Right cardiac atrium (tissue), 5 donors: ENCODE data around the gene RBM18. TPM values are rescaled to one million over a fixed set of nuclear protein-coding genes. Genes with fewer than 3 reads are reported as not detected.
A peak's percentile ranks its signal among the peaks of the same experiment; 100 is the strongest.

Experiments
- ATAC-seq, 2 donors: fragments of 200-7000 bp; cut with Tn5 transposase; one replicate each; pipeline versions ENCODE4 v1.8.0 to v1.9.1; 2020; ENCODE audit warnings: moderate library complexity in 2 of 2, mild to moderate bottlenecking in 1 of 2
- DNase-seq, 3 donors: peaks; one replicate each; pipeline ENCODE4 v3.0.0-alpha.2; 2020
- H3K27ac ChIP-seq: one replicate; pipeline ENCODE4 v1.5.1; 2013; ENCODE audit warnings: mild to moderate bottlenecking, low read length, control low read depth, moderate library complexity
- H3K27me3 ChIP-seq: one replicate; pipeline ENCODE4 v1.6.1; 2013; ENCODE audit not compliant: control insufficient read depth, insufficient read depth
- H3K4me1 ChIP-seq: one replicate; pipeline ENCODE4 v1.6.1; 2013; ENCODE audit warnings: low read length; ENCODE audit not compliant: control insufficient read depth, insufficient read depth
- H3K4me3 ChIP-seq: one replicate; pipeline ENCODE4 v1.5.1; 2013; ENCODE audit warnings: low read length, control low read depth
- H3K9me3 ChIP-seq: one replicate; pipeline ENCODE4 v1.6.1; 2013; ENCODE audit warnings: low read length; ENCODE audit not compliant: control insufficient read depth
- WGBS: extraction: QIAGEN DNeasy Blood & Tissue Kit; methylation state at CpG from one replicate; pipeline ENCODE4 v1.1.7; 2013; 5-methylcytosine and 5-hydroxymethylcytosine counted together
- intact Hi-C, 4 donors: fragments of 100-400 bp; cut with DNase I; formaldehyde crosslinking; loops; one replicate each; pipeline versions ENCODE4 v1.11.0 to v1.14.0; 2022 to 2023
- long read RNA-seq, 4 donors: library from polyadenylated mRNA; unstranded; transcript quantifications; one replicate each; pipeline ENCODE4 v2.0.0, GENCODE V29; 2020 to 2021
- polyA plus RNA-seq: library from polyadenylated mRNA; stranded (reverse); fragments of 200-250 nt; gene quantifications from one replicate; pipeline ENCODE4 v1.2.3, GENCODE V29; 2013
- total RNA-seq, 4 donors: library from RNA; stranded (reverse); fragmentation: NEBNext Ultra II Directional; extraction: Animal tissue kit (Norgen Biotek cat#: 25700); gene quantifications; one replicate each; pipeline ENCODE4 v1.2.1, GENCODE V29; 2021
- donor health status: healthy with polysubstance abuse.
- donor health status: DM: no; HTN: yes; CAD: no.
- donor health status: DM: no; HTN: no; CAD: no.
- donor health status: DM: no; HTN: yes; CAD: no; lungs with severe emphysema.
- donor health status: DM: yes; HTN: yes; CAD: no.

Gene RBM18
- total RNA-seq (10 to 100 TPM; 30.4 to 36.2 (median 33.2) TPM), polyA plus RNA-seq (13.8 TPM)
- long read RNA-seq, donor 1, full-length matches to known transcripts: 213 of 233 reads
- long read RNA-seq, donor 1, partial matches to known transcripts: 2 of 233 reads
- long read RNA-seq, donor 1, other reads (novel, unspliced or antisense): 18 of 233 reads
- long read RNA-seq, donor 2, full-length matches to known transcripts: 57 of 60 reads
- long read RNA-seq, donor 2, partial matches to known transcripts: 0 of 60 reads
- long read RNA-seq, donor 2, other reads (novel, unspliced or antisense): 3 of 60 reads
- long read RNA-seq, donor 3, full-length matches to known transcripts: 350 of 396 reads
- long read RNA-seq, donor 3, partial matches to known transcripts: 7 of 396 reads
- long read RNA-seq, donor 3, other reads (novel, unspliced or antisense): 39 of 396 reads
- long read RNA-seq, donor 4, full-length matches to known transcripts: 67 of 69 reads
- long read RNA-seq, donor 4, partial matches to known transcripts: 0 of 69 reads
- long read RNA-seq, donor 4, other reads (novel, unspliced or antisense): 2 of 69 reads

GRCh38 chr9:122264360-122265148 is at the start of gene RBM18, which contains the start of gene MRRF:
TSS of gene RBM18 (minus strand) at chr9:122264840. CDS start at chr9:122261492, 3,348 bp downstream.
TSS of gene MRRF (plus strand) at chr9:122264882. CDS start at chr9:122270892, 6,010 bp downstream.
- Histone ChIP-seq H3K27me3 (no peaks in the 10 kb centered on the region), H3K9me3 (no peaks in the 10 kb centered on the region), H3K4me1 (peaks cover 7% of the 10 kb centered on the region), H3K27ac (peak within 1 kb of the TSS; percentile 74), H3K4me3 (peak within 1 kb of the TSS; percentile 48)
- ATAC-seq (peak; percentile 91 to 96), DNase-seq (peak; percentile 90 to 96 (median 96))
- WGBS: under 1% methylated on average over 60 of the region's 60 CpGs
- intact Hi-C loops: loop anchor here in 1 of 4 donors (10.0 kb wide), 1 partner anchor 80 kb away; no protein-coding TSS in a partner anchor

- no peaks in the 10 kb centered on the region for H3K27me3 ChIP-seq
- no peaks in the 10 kb centered on the region for H3K4me1 ChIP-seq
- ATAC-seq (no peak), DNase-seq (no peak)
- no peak overlapping the region for H3K27ac ChIP-seq
- intact Hi-C loops: no loop called here
- H3K4me3 ChIP-seq: no peak overlapping the region
- no peaks in the 10 kb centered on the region for H3K9me3 ChIP-seq
These were observed 49.5 kb upstream of the RBM18 start for GRCh38 chr9:122314165-122314564.

- intact Hi-C loops: no loop called here
- Histone ChIP-seq H3K27me3 (no peaks in the 10 kb centered on the region), H3K4me3 (no peak overlapping the region), H3K27ac (no peak overlapping the region), H3K9me3 (no peaks in the 10 kb centered on the region), H3K4me1 (no peaks in the 10 kb centered on the region)
- 77% methylated on average over 2 of the region's 2 CpGs for WGBS
- no peak for DNase-seq
- ATAC-seq: no peak
These were observed 45.2 kb upstream of the RBM18 start for GRCh38 chr9:122309861-122310260.

GRCh38 chr9:122307925-122308324 is 43.3 kb upstream of the RBM18 start:
- peaks cover 2% of the 10 kb centered on the region for H3K4me1 ChIP-seq
- intact Hi-C loops: no loop called here
- H3K4me3 ChIP-seq: no peak overlapping the region
- H3K27me3 ChIP-seq: no peaks in the 10 kb centered on the region
- peak; percentile 73 to 83 for ATAC-seq
- H3K9me3 ChIP-seq: no peaks in the 10 kb centered on the region
- 79% methylated on average over 1 of the region's 1 CpG for WGBS
- DNase-seq: peak in 2 of 3 donors; percentile 29 to 53
- H3K27ac ChIP-seq: peak overlapping the region; percentile 13

- Histone ChIP-seq H3K9me3 (no peaks in the 10 kb centered on the region), H3K4me3 (no peak overlapping the region), H3K4me1 (peaks cover 2% of the 10 kb centered on the region), H3K27me3 (no peaks in the 10 kb centered on the region), H3K27ac (peak overlapping the region; percentile 14)
- 58% methylated on average over 5 of the region's 5 CpGs for WGBS
- peak; percentile 29 to 71 (median 56) for DNase-seq
- intact Hi-C loops: no loop called here
- peak; percentile 80 to 91 for ATAC-seq
These were observed 42.4 kb upstream of the RBM18 start for GRCh38 chr9:122307061-122307460.

GRCh38 chr9:122302237-122303093 is 37.8 kb upstream of the RBM18 start:
- 92% methylated on average over 5 of the region's 5 CpGs for WGBS
- DNase-seq (no peak), ATAC-seq (no peak)
- H3K4me1 ChIP-seq: peaks cover 2% of the 10 kb centered on the region
- no peaks in the 10 kb centered on the region for H3K27me3 ChIP-seq
- intact Hi-C loops: no loop called here
- H3K9me3 ChIP-seq: no peaks in the 10 kb centered on the region
- H3K27ac ChIP-seq: no peak overlapping the region
- no peak overlapping the region for H3K4me3 ChIP-seq

GRCh38 chr9:122297512-122297911 is 32.9 kb upstream of the RBM18 start:
- intact Hi-C loops: no loop called here
- Histone ChIP-seq H3K9me3 (no peaks in the 10 kb centered on the region), H3K27me3 (no peaks in the 10 kb centered on the region), H3K4me3 (no peak overlapping the region), H3K27ac (no peak overlapping the region), H3K4me1 (no peaks in the 10 kb centered on the region)
- no peak for ATAC-seq
- 94% methylated on average over 3 of the region's 3 CpGs for WGBS
- no peak for DNase-seq

GRCh38 chr9:122294531-122294930 is 29.9 kb upstream of the RBM18 start:
- H3K27ac ChIP-seq: no peak overlapping the region
- WGBS: 75% methylated on average over 4 of the region's 4 CpGs
- H3K9me3 ChIP-seq: no peaks in the 10 kb centered on the region
- DNase-seq (no peak), ATAC-seq (no peak)
- H3K4me3 ChIP-seq: no peak overlapping the region
- intact Hi-C loops: no loop called here
- no peaks in the 10 kb centered on the region for H3K27me3 ChIP-seq
- H3K4me1 ChIP-seq: no peaks in the 10 kb centered on the region

GRCh38 chr9:122291458-122291857 is 26.8 kb upstream of the RBM18 start:
- WGBS: 97% methylated on average over 3 of the region's 3 CpGs
- Histone ChIP-seq H3K4me1 (no peaks in the 10 kb centered on the region), H3K27ac (no peak overlapping the region), H3K9me3 (no peaks in the 10 kb centered on the region), H3K4me3 (no peak overlapping the region), H3K27me3 (no peaks in the 10 kb centered on the region)
- intact Hi-C loops: no loop called here
- DNase-seq (no peak), ATAC-seq (no peak)

GRCh38 chr9:122287214-122287720 is 22.6 kb upstream of the RBM18 start:
- no peaks in the 10 kb centered on the region for H3K4me1 ChIP-seq
- ATAC-seq: no peak
- WGBS: 80% methylated on average over 1 of the region's 1 CpG

More at GRCh38 chr9:122287214-122287720, 22.6 kb upstream of the RBM18 start:
- Histone ChIP-seq H3K4me3 (no peak overlapping the region), H3K27me3 (no peaks in the 10 kb centered on the region), H3K9me3 (no peaks in the 10 kb centered on the region), H3K27ac (no peak overlapping the region)
- DNase-seq: no peak
- intact Hi-C loops: no loop called here
